Measurements from ENCODE around the gene PPM1E. TPM values are rescaled to one million over a fixed set of nuclear protein-coding genes. Genes with fewer than 3 reads are reported as not detected.

PPM1E gene
- total RNA-seq, 1 donor, result under 0.01 TPM

Small RNAs within 50 kb of the gene (small RNA-seq; reads per million reads assigned to genes)
- gene AC025521.1 (not detected), gene RF00017 (not detected), gene RNU6-518P (not detected)

Other genes with a start within 250 kb of the PPM1E start
- gene MTMR4, start 241.2 kb upstream of the PPM1E start, total RNA-seq, result 39.6 and 44.9 TPM in 2 replicates
- under 0.01 and 0.43 TPM in 2 replicates for gene TEX14, start 63.8 kb upstream of the PPM1E start, total RNA-seq
- 16.1 and 25.9 TPM in 2 replicates for gene RAD51C, start 63.3 kb upstream of the PPM1E start, total RNA-seq

All from fibroblast of villous mesenchyme (primary cell).